ENCODE data around the gene CCDC102B.
"Not testable (repeated sequence)": the region's sequence is repeated elsewhere in the genome, so short reads cannot be mapped to it uniquely, and the experiment has no call there.

The CCDC102B gene

GRCh38 chr18:68830256-68831045, 32.6 kb downstream of the CCDC102B start:
- DNase-seq, result no peak

GRCh38 chr18:68833756-68834155, 35.9 kb downstream of the CCDC102B start:
- no peak for DNase-seq

GRCh38 chr18:68837665-68838451, 40.0 kb downstream of the CCDC102B start:
- DNase-seq, result no peak

GRCh38 chr18:68839701-68840100, 41.8 kb downstream of the CCDC102B start:
- no peak for DNase-seq

GRCh38 chr18:68840554-68841263, 42.8 kb downstream of the CCDC102B start:
- no peak for DNase-seq

- no peak for DNase-seq
These were observed 43.4 kb downstream of the CCDC102B start for GRCh38 chr18:68841301-68841700.

GRCh38 chr18:68842951-68843350, 45.1 kb downstream of the CCDC102B start:
- no peak for DNase-seq

- DNase-seq, result no peak
These were observed 45.7 kb downstream of the CCDC102B start for GRCh38 chr18:68843473-68844089.

- no peak for DNase-seq
These were observed 49.4 kb downstream of the CCDC102B start for GRCh38 chr18:68847219-68847837.

- no peak for DNase-seq
These were observed 50.4 kb downstream of the CCDC102B start for GRCh38 chr18:68848242-68848641.

- DNase-seq, result no peak
These were observed 57.0 kb downstream of the CCDC102B start for GRCh38 chr18:68854786-68855391.

- no peak for DNase-seq
These were observed 57.6 kb downstream of the CCDC102B start for GRCh38 chr18:68855491-68855890.

GRCh38 chr18:68861365-68861764, 63.5 kb downstream of the CCDC102B start:
- peak; percentile 38 for DNase-seq

GRCh38 chr18:68865021-68865420, 67.1 kb downstream of the CCDC102B start:
- no peak for DNase-seq

- DNase-seq, result no peak
These were observed 67.6 kb downstream of the CCDC102B start for GRCh38 chr18:68865503-68865902.

- DNase-seq, result no peak
These were observed 75.1 kb downstream of the CCDC102B start for GRCh38 chr18:68873003-68873402.

GRCh38 chr18:68874361-68874760, 76.5 kb downstream of the CCDC102B start:
- DNase-seq, result no peak

- not testable (repeated sequence) for DNase-seq
These were observed 82.1 kb downstream of the CCDC102B start for GRCh38 chr18:68879947-68880346.

GRCh38 chr18:68887410-68887809, 89.5 kb downstream of the CCDC102B start:
- DNase-seq, result no peak

GRCh38 chr18:68893354-68893753, 95.5 kb downstream of the CCDC102B start:
- peak; percentile 27 for DNase-seq

GRCh38 chr18:68897286-68897685, 99.4 kb downstream of the CCDC102B start:
- DNase-seq, result no peak

GRCh38 chr18:68909579-68909978, 111.7 kb downstream of the CCDC102B start:
- no peak for DNase-seq
